Stimulated activated CD4-positive, alpha-beta T cell treated with anti-CD3 and anti-CD28 coated beads, Interleukin-1b, Interleukin-23, amount 100 ng/mL, for 4 hours (primary cell): ENCODE results near the gene LNPEP.
"Not testable (repeated sequence)": the region's sequence is repeated elsewhere in the genome, so short reads cannot be mapped to it uniquely, and the experiment has no call there.

Experiments
- DNase-seq, 2 donors: peaks; one replicate each; pipeline ENCODE4 v3.0.0-alpha.2; 2020; ENCODE audit warnings: low read depth in 2 of 2

LNPEP gene

GRCh38 chr5:96930058-96930457 lies 5.8 kb upstream of the LNPEP start:
- no peak for DNase-seq

GRCh38 chr5:96930589-96930988 lies 5.3 kb upstream of the LNPEP start:
- no peak for DNase-seq

- not testable (repeated sequence) for DNase-seq
These were observed 4.8 kb upstream of the LNPEP start for GRCh38 chr5:96931037-96931436.

GRCh38 chr5:96931605-96932004 lies 4.3 kb upstream of the LNPEP start:
- DNase-seq: no peak

GRCh38 chr5:96932026-96932425 lies 3.9 kb upstream of the LNPEP start:
- DNase-seq: no peak

GRCh38 chr5:96933764-96934707 lies 1.8 kb upstream of the LNPEP start:
- no peak for DNase-seq

GRCh38 chr5:96934708-96935558 lies 947 bp upstream of the LNPEP start:
- DNase-seq: peak; percentile 84

- peak in 1 of 2 donors; percentile 15 for DNase-seq
These were observed 796 bp downstream of the LNPEP start for GRCh38 chr5:96936431-96937320.

GRCh38 chr5:96940586-96940985 lies 4.7 kb downstream of the LNPEP start:
- no peak for DNase-seq

- no peak for DNase-seq
These were observed 5.3 kb downstream of the LNPEP start for GRCh38 chr5:96941140-96941539.

- DNase-seq: no peak
These were observed 6.2 kb downstream of the LNPEP start for GRCh38 chr5:96942078-96942477.

- DNase-seq: no peak
These were observed 7.0 kb downstream of the LNPEP start for GRCh38 chr5:96942911-96943310.

- no peak for DNase-seq
These were observed 7.9 kb downstream of the LNPEP start for GRCh38 chr5:96943799-96944198.

- no peak for DNase-seq
These were observed 9.4 kb downstream of the LNPEP start for GRCh38 chr5:96945144-96945897.

- no peak for DNase-seq
These were observed 10.5 kb downstream of the LNPEP start for GRCh38 chr5:96946381-96946780.

- DNase-seq: no peak
These were observed 16.4 kb downstream of the LNPEP start for GRCh38 chr5:96952118-96952750.

GRCh38 chr5:96952974-96953730 lies 17.3 kb downstream of the LNPEP start:
- no peak for DNase-seq

GRCh38 chr5:96957254-96958049 lies 21.6 kb downstream of the LNPEP start:
- DNase-seq: no peak

- DNase-seq: no peak
These were observed 23.1 kb downstream of the LNPEP start for GRCh38 chr5:96958977-96959376.
